Spinal cord (tissue), 10 donors: ENCODE measurements around the gene NANS. TPM values are rescaled to one million over a fixed set of nuclear protein-coding genes. Genes with fewer than 3 reads are reported as not detected.
"Not testable (repeated sequence)": the region's sequence is repeated elsewhere in the genome, so short reads cannot be mapped to it uniquely, and the experiment has no call there.

Source experiments
- DNase-seq, 6 donors: peaks; one replicate each; pipeline versions ENCODE4 v3.0.0 to v3.0.0-alpha.2; 2013 to 2015; ENCODE audit warnings: low spot score in 6 of 6, low read depth in 4 of 6
- H3K27ac ChIP-seq: one replicate; pipeline ENCODE4 v1.5.1; 2013; ENCODE audit warnings: low read depth, low read length, control low read depth
- H3K27me3 ChIP-seq: one replicate; pipeline ENCODE4 v1.6.1; 2013; ENCODE audit warnings: low read length; ENCODE audit not compliant: control insufficient read depth, insufficient read depth
- H3K36me3 ChIP-seq: one replicate; pipeline ENCODE4 v1.6.1; 2013; ENCODE audit warnings: low read length; ENCODE audit not compliant: control insufficient read depth, insufficient read depth
- H3K4me1 ChIP-seq: one replicate; pipeline ENCODE4 v1.6.1; 2013; ENCODE audit warnings: low read length; ENCODE audit not compliant: control insufficient read depth, insufficient read depth
- H3K4me3 ChIP-seq: one replicate; pipeline ENCODE4 v1.5.1; 2013; ENCODE audit warnings: low read depth, low read length, control low read depth
- H3K9me3 ChIP-seq: one replicate; pipeline ENCODE4 v1.6.1; 2013; ENCODE audit warnings: low read length; ENCODE audit not compliant: control insufficient read depth, insufficient read depth
- WGBS: methylation state at CpG from one replicate; pipeline ENCODE4 v1.1.5; 2013; ENCODE audit warnings: missing lambda C conversion rate; ENCODE audit not compliant: insufficient coverage; 5-methylcytosine and 5-hydroxymethylcytosine counted together
- polyA plus RNA-seq, 2 donors: library from polyadenylated mRNA; unstranded; fragments of 120-200 nt; gene quantifications; one replicate each; pipeline ENCODE4 v1.2.1, GENCODE V29; 2013; ENCODE audit not compliant: insufficient read length in 2 of 2
- total RNA-seq, 2 donors: library from RNA; depleted of rRNA in 1 of 2; stranded (reverse); fragments of 120-200 nt in 1 of 2; fragments of >200 nt in 1 of 2; gene quantifications; one replicate each; pipeline versions ENCODE4 v1.2.3 to v1.2.4, GENCODE V29; 2013 to 2014
- donor health status: healthy.

NANS gene
- total and polyA plus RNA-seq, 4 donors, result 32.4 to 50.0 (median 44.1) TPM

GRCh38 chr9:98120476-98120875, 63.9 kb downstream of the NANS start:
- Histone ChIP-seq H3K9me3 (no peaks in the 10 kb centered on the region), H3K27me3 (no peaks in the 10 kb centered on the region), H3K27ac (no peak overlapping the region), H3K4me1 (peaks cover 12% of the 10 kb centered on the region), H3K4me3 (no peak overlapping the region), H3K36me3 (no peaks in the 10 kb centered on the region)
- no peak for DNase-seq
- 90% methylated on average over 3 of the region's 3 CpGs for WGBS

- Histone ChIP-seq H3K36me3 (no peaks in the 10 kb centered on the region), H3K27me3 (no peaks in the 10 kb centered on the region), H3K27ac (no peak overlapping the region), H3K4me3 (no peak overlapping the region), H3K4me1 (peaks cover 12% of the 10 kb centered on the region), H3K9me3 (no peaks in the 10 kb centered on the region)
- WGBS, result 50% methylated on average over 1 of the region's 3 CpGs
- DNase-seq, result peak in 1 of 6 donors; percentile 26
Observed at GRCh38 chr9:98121058-98121457, 64.5 kb downstream of the NANS start.

- H3K36me3 ChIP-seq, result peaks cover 15% of the 10 kb centered on the region
- not testable (repeated sequence) for H3K9me3 ChIP-seq, DNase-seq, H3K27me3 ChIP-seq, H3K4me3 ChIP-seq, H3K4me1 ChIP-seq, H3K27ac ChIP-seq
- 93% methylated on average over 10 of the region's 13 CpGs for WGBS
Observed at GRCh38 chr9:98124091-98124490, 67.6 kb downstream of the NANS start.

DNA sequence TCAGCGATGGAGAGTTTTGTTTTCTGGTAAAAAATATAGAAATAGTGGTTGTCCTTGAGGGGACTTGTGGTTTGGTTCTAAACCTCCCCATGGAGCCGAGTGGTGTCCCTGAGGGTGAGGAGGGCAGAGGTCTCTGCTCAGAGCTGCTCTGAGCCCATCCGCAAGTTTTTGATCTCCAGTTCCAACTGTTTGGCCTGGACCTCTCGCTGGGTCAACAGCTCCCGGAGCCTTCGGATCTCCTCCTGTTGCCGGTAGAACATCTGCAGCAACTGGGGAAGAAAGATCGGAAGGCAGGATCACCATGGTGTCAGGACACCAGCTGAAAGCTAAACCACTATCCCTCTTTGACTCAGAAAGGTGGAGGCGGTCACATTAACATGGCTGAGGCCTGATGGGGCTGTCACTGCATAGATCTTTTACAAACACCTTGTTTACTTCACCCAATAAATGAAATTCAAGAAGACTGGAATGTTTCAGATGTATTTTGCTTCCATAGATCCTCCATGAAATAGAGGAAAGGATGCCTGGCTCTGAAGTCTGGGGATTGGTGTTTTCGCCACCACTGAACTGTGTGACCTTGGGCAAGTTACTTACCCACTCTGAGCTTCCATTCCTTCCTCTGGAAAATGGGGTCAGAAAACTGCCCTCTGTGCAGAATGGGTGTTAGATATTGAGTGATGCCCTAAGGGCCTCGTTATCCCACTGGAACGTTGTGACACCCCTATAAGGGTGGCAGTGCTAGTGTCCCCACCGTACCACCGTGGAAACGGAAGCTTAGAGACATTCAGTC, 68.3 kb downstream of the NANS start:
- Histone ChIP-seq H3K9me3 (no peaks in the 10 kb centered on the region), H3K36me3 (peaks cover 15% of the 10 kb centered on the region), H3K4me3 (no peak overlapping the region), H3K4me1 (no peaks in the 10 kb centered on the region), H3K27ac (no peak overlapping the region), H3K27me3 (no peaks in the 10 kb centered on the region)
- 93% methylated on average over 11 of the region's 15 CpGs for WGBS
- no peak for DNase-seq

DNA sequence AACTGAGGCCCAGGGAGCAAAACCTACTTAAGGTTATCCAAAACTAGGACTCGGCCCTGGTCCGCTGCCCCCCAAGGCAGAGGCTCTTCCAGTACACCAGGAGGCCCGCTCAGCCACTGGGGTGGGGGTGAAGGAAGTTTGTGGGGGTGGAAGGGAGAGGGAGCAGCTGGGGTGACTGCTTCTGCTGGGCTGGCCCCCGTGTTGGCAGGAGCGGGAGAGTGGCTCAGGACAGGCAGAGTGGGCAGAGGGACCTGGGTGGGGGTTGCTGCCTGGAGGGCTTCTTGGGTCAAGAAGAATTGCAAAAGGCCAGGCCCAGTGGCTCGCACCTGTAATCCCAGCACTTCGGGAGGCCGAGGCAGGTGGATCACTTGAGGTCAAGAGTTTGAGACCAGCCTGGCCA, 70.7 kb downstream of the NANS start:
- H3K36me3 ChIP-seq, result peaks cover 20% of the 10 kb centered on the region
- no peak overlapping the region for H3K4me3 ChIP-seq
- DNase-seq, result no peak
- no peaks in the 10 kb centered on the region for H3K4me1 ChIP-seq
- no peaks in the 10 kb centered on the region for H3K9me3 ChIP-seq
- WGBS, result 94% methylated on average over 5 of the region's 8 CpGs
- no peaks in the 10 kb centered on the region for H3K27me3 ChIP-seq
- no peak overlapping the region for H3K27ac ChIP-seq

DNA sequence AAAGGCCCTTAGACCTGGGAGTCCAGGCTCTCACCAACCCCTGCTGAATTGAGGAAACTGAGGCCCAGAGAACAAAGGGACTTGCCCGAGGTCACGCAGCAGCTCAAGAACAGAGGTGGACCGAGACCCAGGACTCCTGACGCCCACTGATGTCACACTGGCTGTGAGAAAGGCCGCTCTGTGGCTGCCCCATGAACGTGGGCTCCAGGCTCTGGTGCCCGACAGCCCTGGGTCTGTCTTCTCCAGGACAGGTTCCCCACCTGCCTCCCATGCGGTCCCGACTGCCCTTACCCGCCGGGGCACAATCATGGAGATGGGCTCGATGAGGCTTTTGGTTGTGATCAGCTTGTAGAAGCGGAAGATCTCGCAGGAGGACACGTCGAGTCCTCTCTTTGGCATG, 71.8 kb downstream of the NANS start:
- H3K4me3 ChIP-seq, result no peak overlapping the region
- WGBS, result 96% methylated on average over 13 of the region's 16 CpGs
- H3K4me1 ChIP-seq, result peaks cover 2% of the 10 kb centered on the region
- no peak for DNase-seq
- H3K27ac ChIP-seq, result no peak overlapping the region
- peaks cover 20% of the 10 kb centered on the region for H3K36me3 ChIP-seq
- no peaks in the 10 kb centered on the region for H3K27me3 ChIP-seq
- no peaks in the 10 kb centered on the region for H3K9me3 ChIP-seq

GRCh38 chr9:98129451-98129881, 72.9 kb downstream of the NANS start:
- 90% methylated on average over 10 of the region's 10 CpGs for WGBS
- no peaks in the 10 kb centered on the region for H3K9me3 ChIP-seq
- peaks cover 20% of the 10 kb centered on the region for H3K36me3 ChIP-seq
- peaks cover 8% of the 10 kb centered on the region for H3K4me1 ChIP-seq
- DNase-seq, result no peak
- H3K4me3 ChIP-seq, result no peak overlapping the region
- no peak overlapping the region for H3K27ac ChIP-seq
- H3K27me3 ChIP-seq, result no peaks in the 10 kb centered on the region

DNA sequence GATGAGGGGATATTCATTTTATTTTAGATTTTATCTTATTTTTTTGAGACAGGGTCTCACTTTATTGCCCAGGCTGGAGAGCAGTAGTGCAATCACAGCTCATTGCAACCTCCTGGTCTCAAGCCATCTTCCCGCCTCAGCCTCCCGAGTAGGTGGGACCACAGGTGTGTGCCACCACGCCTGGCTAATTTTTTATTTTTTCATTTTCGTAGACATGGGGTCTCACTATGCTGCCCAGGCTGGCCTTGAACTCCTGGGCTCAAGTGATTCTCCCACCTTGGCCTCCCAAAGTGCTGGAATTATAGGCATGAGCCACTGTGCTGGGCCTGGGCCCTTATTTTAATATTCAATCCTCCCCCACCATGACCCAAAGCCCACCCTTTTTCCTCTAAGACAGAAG, 73.5 kb downstream of the NANS start:
- not testable (repeated sequence) for DNase-seq, H3K4me1 ChIP-seq
- WGBS, result 93% methylated on average over 4 of the region's 4 CpGs

GRCh38 chr9:98130576-98131228, 74.2 kb downstream of the NANS start:
- peaks cover 28% of the 10 kb centered on the region for H3K36me3 ChIP-seq
- no peaks in the 10 kb centered on the region for H3K9me3 ChIP-seq

More for the DNA sequence above, 73.5 kb downstream of the NANS start:
- H3K27ac ChIP-seq, H3K9me3 ChIP-seq, H3K27me3 ChIP-seq, H3K4me3 ChIP-seq: not testable (repeated sequence)
- peaks cover 25% of the 10 kb centered on the region for H3K36me3 ChIP-seq

DNA sequence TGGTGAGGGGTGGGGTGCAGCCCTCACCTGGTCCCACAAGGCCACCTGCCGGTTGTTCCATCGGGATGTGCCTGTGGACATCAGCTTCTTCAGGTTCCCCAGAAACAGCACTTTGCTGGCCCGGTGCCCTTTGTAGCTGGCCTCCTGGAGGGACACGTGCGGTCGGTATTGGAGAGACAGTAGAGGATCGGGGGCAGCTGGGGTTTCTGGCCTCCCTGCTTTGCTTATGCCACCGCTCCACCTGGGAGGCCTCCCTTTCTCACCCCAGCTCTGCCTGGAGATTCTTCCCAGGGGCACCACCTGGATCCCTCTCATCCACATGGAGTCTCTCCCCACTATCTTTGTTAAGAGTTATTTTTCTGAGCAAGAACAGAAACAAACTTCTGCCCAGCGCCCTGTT, 75.6 kb downstream of the NANS start:
- WGBS, result 73% methylated on average over 5 of the region's 9 CpGs
- Histone ChIP-seq H3K36me3 (peaks cover 19% of the 10 kb centered on the region), H3K27me3 (no peaks in the 10 kb centered on the region), H3K9me3 (no peaks in the 10 kb centered on the region), H3K4me3 (no peak overlapping the region), H3K4me1 (peaks cover 8% of the 10 kb centered on the region), H3K27ac (no peak overlapping the region)
- DNase-seq, result no peak

More at GRCh38 chr9:98130576-98131228, 74.2 kb downstream of the NANS start:
- DNase-seq, result no peak
- Histone ChIP-seq H3K4me3 (no peak overlapping the region), H3K4me1 (peaks cover 8% of the 10 kb centered on the region), H3K27me3 (no peaks in the 10 kb centered on the region), H3K27ac (no peak overlapping the region)
- WGBS, result 80% methylated on average over 9 of the region's 13 CpGs
